Measurements from ENCODE around the gene OR1J1.

OR1J1 gene

DNA sequence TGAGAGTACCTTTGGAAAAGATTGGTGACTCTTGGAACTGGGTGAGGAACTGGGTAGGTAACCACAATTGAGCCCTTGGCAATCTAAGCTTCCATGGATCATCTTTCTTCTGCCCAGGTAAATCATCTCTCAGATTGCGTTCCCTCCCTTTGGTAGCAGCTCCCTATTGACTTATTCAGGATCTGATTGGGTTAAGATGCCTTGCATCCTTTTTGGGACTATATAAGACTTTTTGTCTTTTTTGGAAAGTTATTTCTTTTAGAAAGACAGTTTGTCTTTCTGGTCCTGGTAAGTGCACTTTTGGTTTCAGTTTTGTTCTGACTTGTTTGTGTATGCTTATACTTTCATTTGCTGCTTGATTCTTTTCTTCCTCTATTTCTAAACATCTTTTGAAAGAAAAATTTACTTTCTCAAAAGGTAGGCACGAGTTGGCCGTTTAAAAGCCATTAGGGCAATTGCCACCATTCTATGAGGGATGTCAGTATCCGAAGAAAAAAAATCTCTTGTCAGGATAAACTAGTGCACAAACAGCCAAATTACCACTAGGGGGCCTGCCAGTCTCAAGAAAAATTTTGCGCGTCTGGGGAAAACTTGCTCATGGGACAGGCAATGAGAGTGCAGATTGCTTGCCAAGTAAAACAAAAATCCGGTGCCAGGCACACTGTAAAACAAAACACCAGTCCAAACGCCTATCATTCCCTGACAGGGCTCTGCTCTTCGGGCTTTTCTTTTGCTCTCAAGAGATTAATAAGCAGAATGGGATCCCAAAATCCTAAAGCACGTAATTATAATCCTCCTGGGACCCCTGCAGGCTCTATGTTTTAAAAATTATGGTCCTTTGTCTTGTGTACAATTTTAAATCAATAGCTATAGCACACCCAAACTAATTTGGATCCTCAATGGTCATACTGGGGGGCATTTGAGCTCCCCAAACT lies 12.8 kb downstream of the OR1J1 start:
- CTCF ChIA-PET = interaction anchor here (0.8 to 5.1 kb wide), 12 partner anchors 9 to 885 kb away, joined by 3 to 51 read pairs (median 7); partner anchors contain the start of gene ZBTB6
- no peaks in the 10 kb centered on the region for H3K36me3 Mint-ChIP-seq
- H3K27me3 Mint-ChIP-seq = peaks cover 51% of the 10 kb centered on the region

DNA sequence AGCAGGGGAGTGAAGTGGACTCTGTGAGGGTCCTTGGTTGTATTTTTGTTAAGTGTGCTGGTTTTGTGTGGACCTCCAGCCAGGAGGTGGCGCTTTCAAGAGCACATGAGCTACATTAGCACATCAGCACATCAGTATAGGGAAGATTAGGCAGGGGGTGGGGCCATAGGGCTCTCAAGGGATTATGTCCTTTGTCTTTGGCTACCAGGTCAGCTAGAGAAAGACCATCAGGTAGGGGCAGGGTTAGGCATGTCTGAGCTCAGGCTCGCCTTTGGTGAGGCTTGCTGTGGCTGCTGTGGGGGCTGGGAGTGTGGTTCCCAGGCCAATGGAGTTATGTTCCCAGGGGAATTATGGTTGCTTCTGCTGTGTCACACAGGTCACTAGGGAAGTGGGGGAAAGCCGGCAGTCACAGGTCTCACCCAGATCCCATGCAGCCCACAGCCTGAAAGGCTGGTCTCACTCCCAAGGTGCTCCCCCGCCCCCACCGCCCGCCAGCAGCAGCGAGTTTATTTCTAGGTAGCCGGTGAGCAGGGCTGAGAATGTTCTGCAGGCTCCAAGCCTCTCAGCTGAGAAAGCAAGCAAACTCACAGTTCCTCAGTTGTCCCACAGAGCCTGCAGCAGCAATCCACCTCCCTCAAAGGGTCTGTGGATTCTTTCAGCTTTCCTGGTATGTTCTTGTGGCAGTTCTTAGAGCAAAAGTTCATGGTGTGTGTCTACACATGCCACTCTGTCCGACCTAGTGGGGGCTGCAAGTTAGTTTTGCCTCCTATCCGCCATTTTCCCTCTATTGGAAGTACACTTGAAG lies 13.7 kb downstream of the OR1J1 start:
- H3K4me1 Mint-ChIP-seq = peaks cover 19% of the 10 kb centered on the region
- H3K4me3 Mint-ChIP-seq = peak overlapping the region; percentile 78
- no peaks in the 10 kb centered on the region for H3K36me3 Mint-ChIP-seq
- DNase-seq = peak; percentile 41
- H3K9me3 Mint-ChIP-seq = peaks cover 2% of the 10 kb centered on the region
- H3K27me3 Mint-ChIP-seq = peaks cover 48% of the 10 kb centered on the region
- peak overlapping the region; percentile 90 for H3K27ac Mint-ChIP-seq
- CTCF ChIA-PET = interaction anchor here (0.6 to 5.1 kb wide), 13 partner anchors 8 to 449 kb away, joined by 3 to 51 read pairs (median 4); partner anchors contain the start of gene ZBTB6

More for the DNA sequence above, 12.8 kb downstream of the OR1J1 start:
- DNase-seq = peak; percentile 75
- Mint-ChIP-seq H3K9me3 (peaks cover 2% of the 10 kb centered on the region), H3K4me3 (peak overlapping the region; percentile 78), H3K4me1 (peaks cover 19% of the 10 kb centered on the region), H3K27ac (peak overlapping the region; percentile 90)

DNA sequence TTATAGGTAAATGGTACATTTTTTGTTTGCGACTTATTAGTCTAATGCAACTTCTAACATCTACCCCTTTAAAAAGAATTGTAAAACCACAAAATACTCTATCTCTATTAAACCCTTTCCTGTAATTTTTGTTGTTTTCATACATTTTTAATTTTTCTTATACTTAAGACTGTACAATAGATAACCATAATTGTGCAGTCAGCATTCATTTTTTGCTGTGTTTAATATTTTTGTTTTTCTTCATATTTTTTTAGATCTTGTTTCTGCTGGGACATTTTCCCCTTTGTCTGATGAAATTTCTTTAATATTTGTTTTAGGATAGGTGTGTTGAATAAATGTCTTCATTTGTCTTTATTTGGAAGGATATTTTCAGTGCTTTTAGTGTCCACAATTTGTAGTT lies 19.9 kb downstream of the OR1J1 start:
- no peaks in the 10 kb centered on the region for H3K9me3 Mint-ChIP-seq
- no peak overlapping the region for H3K27ac Mint-ChIP-seq
- H3K27me3 Mint-ChIP-seq = peaks cover 29% of the 10 kb centered on the region
- DNase-seq = no peak
- H3K4me1 Mint-ChIP-seq = no peaks in the 10 kb centered on the region
- H3K4me3 Mint-ChIP-seq = no peak overlapping the region
- CTCF ChIA-PET = no interaction called here
- H3K36me3 Mint-ChIP-seq = no peaks in the 10 kb centered on the region

DNA sequence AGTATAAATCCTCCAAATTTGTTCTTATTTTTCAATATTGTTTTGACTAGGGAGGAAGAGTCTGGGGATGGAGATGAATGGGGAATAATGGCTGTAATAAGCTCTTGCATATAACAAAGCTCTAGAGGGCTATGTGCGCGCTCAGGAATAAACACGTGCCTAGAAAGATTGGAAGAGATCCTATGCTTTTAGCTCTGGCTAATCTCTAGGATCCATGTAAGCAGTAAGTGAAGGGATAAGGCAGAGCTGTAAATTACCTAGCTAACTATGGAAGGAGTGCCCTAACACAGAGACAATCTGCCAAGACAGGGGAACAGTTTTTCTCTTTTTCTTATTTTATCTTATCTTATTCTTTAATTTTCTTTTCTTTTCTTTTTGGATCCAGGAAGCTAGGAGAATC lies 21.6 kb downstream of the OR1J1 start:
- CTCF ChIA-PET = interaction anchor here (0.8 to 1.4 kb wide), 7 partner anchors 8 to 359 kb away, joined by 3 to 5 read pairs (median 3); no protein-coding TSS in a partner anchor
- DNase-seq = no peak
- Mint-ChIP-seq H3K9me3 (no peaks in the 10 kb centered on the region), H3K4me1 (no peaks in the 10 kb centered on the region), H3K27ac (no peak overlapping the region), H3K36me3 (no peaks in the 10 kb centered on the region), H3K27me3 (peaks cover 15% of the 10 kb centered on the region), H3K4me3 (no peak overlapping the region)

DNA sequence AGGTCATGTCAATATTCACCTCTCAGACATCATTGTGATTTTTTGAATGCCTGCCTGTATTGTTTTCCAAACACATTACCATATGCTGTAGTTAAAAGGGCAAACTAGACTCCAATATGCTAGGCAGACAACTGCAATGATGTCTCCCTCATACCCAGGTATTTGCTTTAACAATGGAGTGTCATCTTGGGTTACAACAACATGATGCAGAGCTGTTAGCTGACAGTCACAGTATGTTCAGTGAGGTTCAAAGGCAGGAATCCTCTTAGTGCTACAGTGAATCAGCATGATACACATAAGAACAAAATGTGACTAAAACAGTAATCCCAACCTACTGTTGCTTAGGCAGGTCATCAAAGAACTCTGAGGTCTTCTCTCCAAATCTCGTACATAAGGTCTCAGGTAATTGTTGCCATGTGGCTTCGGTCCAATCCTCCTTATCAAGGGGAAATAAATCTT lies 24.0 kb downstream of the OR1J1 start:
- Mint-ChIP-seq H3K27me3 (peaks cover 9% of the 10 kb centered on the region), H3K9me3 (no peaks in the 10 kb centered on the region), H3K27ac (no peak overlapping the region), H3K4me3 (no peak overlapping the region), H3K4me1 (no peaks in the 10 kb centered on the region), H3K36me3 (no peaks in the 10 kb centered on the region)
- CTCF ChIA-PET = interaction anchor here (0.8 to 2.5 kb wide), 5 partner anchors 10 to 354 kb away, joined by 3 to 14 read pairs (median 6); no protein-coding TSS in a partner anchor
- DNase-seq = no peak

DNA sequence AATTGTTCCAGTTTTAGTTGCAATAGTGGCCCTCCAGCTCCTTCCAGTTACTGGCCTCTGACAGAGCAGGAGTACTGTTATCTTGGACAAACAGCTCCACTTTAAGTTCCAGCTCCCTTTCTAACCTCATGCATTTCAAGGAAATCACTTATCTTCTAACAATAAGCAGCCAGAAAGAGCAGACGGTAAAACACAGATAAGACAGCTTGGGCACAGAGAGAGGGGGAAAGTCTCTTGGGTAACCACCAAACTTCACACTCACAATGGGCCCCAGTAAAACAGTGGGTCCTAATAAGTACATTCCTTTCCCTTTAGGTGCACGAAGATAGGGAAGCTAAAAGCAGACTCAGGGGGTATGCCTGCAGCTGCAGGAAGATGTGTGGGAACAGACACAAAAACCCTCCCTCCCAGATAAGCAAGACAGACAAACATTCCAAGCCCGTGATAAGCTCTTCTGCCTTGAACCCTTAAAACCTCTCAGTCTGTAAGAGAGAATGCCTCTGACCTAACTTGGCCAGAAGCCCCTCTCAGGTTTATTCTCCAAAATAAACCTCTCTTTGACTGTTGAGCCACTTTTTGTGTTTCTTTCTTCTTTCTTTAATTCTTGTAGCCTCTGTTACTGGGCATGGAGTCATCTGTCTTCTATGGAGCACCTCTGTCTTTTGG lies 30.8 kb downstream of the OR1J1 start:
- no peaks in the 10 kb centered on the region for H3K9me3 Mint-ChIP-seq
- H3K27ac Mint-ChIP-seq = no peak overlapping the region
- CTCF ChIA-PET = no interaction called here
- H3K4me3 Mint-ChIP-seq = no peak overlapping the region
- no peaks in the 10 kb centered on the region for H3K36me3 Mint-ChIP-seq
- DNase-seq = no peak
- no peaks in the 10 kb centered on the region for H3K4me1 Mint-ChIP-seq
- peaks cover 31% of the 10 kb centered on the region for H3K27me3 Mint-ChIP-seq

DNA sequence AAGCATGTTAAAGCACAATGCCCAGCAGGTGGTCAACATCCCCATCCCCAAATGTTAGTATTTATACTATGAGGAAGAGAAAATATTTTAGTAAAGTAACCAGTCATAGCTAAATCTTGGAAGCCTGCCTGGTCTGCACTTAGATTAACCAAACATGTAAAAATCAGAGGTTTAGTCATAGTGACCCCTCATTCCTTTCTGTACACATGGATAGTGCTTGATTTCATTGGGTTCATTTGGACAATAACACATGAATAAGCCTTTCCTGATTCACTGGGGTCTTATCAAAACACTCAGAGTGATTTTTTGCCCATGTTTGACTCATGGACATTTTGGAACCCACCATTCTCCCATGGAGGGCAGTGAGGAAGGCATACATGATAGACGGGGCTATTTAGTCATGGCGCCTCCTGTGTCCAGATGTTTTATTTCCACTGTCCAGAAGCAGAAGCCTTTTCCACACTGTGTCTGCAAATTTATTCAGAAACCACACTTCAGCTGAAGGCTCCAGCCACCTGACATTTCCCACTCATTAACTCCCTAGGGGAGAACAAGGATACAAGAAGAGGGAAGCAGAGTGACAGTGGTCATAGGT lies 32.5 kb downstream of the OR1J1 start:
- Mint-ChIP-seq H3K27me3 (peaks cover 36% of the 10 kb centered on the region), H3K27ac (no peak overlapping the region), H3K9me3 (no peaks in the 10 kb centered on the region), H3K4me3 (no peak overlapping the region), H3K36me3 (no peaks in the 10 kb centered on the region), H3K4me1 (no peaks in the 10 kb centered on the region)
- CTCF ChIA-PET = no interaction called here
- DNase-seq = no peak

DNA sequence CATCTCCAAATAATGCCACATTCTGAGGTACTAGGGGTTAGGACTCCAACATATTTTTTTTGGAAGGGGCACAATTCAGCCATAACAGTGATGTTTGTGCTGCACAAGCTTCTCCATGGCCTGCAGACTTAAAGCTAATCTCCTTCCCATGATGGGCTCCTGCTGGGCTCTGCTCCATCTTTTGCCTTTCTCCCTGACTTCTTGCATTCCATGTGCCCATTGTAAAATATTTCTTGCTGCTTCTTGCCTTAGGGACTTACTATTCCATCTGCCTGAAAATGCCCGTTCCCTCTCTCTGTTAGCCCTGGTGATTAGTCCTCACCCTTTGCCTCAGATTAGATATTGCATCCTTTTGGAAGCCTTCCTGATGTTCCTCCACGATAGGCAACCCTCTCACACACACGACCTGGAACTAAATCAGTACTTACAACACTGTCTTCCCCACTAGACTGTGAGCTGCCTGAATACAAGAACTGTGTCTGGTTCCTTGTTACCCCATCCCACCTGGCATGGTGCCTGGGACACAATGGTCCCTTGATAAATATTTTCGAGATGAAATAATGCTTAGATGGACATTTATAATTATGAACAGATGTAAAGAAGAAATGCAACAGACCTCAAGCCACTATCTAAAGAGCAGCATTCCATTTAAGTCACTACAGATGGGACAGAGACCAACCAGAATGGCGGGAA lies 33.5 kb downstream of the OR1J1 start:
- Mint-ChIP-seq H3K27ac (no peak overlapping the region), H3K4me3 (no peak overlapping the region), H3K27me3 (peaks cover 43% of the 10 kb centered on the region), H3K4me1 (no peaks in the 10 kb centered on the region), H3K36me3 (no peaks in the 10 kb centered on the region), H3K9me3 (no peaks in the 10 kb centered on the region)
- CTCF ChIA-PET = no interaction called here
- no peak for DNase-seq

DNA sequence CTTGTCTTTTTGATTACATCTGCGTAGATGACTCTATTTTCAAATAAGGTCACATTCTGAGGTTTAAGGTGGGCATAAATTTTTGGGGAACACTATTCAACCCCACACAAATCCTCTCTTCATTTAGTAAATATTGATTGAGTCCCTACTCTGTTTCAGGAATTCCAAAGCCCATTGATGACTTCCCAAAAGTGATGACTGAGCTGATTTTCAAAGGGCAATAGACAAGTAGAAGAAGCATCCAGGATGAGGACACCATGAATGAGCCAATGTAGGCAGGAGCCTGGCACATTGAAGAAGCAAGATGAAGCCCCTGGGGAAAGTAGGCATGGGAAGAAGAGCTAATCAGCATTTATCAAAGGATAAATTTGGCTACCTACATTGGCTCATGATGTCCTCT lies 35.2 kb downstream of the OR1J1 start:
- Mint-ChIP-seq H3K36me3 (no peaks in the 10 kb centered on the region), H3K27ac (no peak overlapping the region), H3K4me1 (no peaks in the 10 kb centered on the region), H3K9me3 (no peaks in the 10 kb centered on the region), H3K4me3 (no peak overlapping the region), H3K27me3 (peaks cover 43% of the 10 kb centered on the region)
- CTCF ChIA-PET = interaction anchor here (0.7 kb wide), 1 partner anchor 92 kb away, joined by 3 read pairs; no protein-coding TSS in a partner anchor
- no peak for DNase-seq

All from activated naive CD4-positive, alpha-beta T cell treated with anti-CD3 and anti-CD28 coated beads, Interleukin-2, amount 10 ng/mL, durations not matched to agents 7 days and 5 days (primary cell).